ENCODE measurements around the gene S100A7A. TPM values are rescaled to one million over a fixed set of nuclear protein-coding genes. Genes with fewer than 3 reads are reported as not detected.

Gene S100A7A
- total RNA-seq, 1 experiment from 2014 or later = not detected

- Histone ChIP-seq H3K9me3 (replicated peaks) (no peaks in the 10 kb centered on the region), H3K27me3 (replicated peaks) (no peaks in the 10 kb centered on the region), H3K27ac (no peak overlapping the region), H3K4me3 (no peak overlapping the region), H3K36me3 (no peaks in the 10 kb centered on the region), H3K4me1 (replicated peaks) (no peaks in the 10 kb centered on the region)
- DNase-seq (ENCODE audit: low read depth in 1 of 2, low spot score in 2 of 2) = no peak
Observed at GRCh38 chr1:153470707-153471106, 54.4 kb downstream of the S100A7A start.

Other genes with a start within 250 kb of the S100A7A start
- not detected in 2 replicates for gene LELP1, start 213.1 kb upstream of the S100A7A start, total RNA-seq (2014; rRNA removed; shearing (Covaris generic))
- gene PRR9, start 198.9 kb upstream of the S100A7A start, total RNA-seq (2014; rRNA removed; shearing (Covaris generic)) = not detected in 2 replicates
- not detected in 2 replicates for gene LORICRIN, start 156.8 kb upstream of the S100A7A start, total RNA-seq (2014; rRNA removed; shearing (Covaris generic))
- gene PGLYRP3, start 103.6 kb upstream of the S100A7A start, total RNA-seq (2014; rRNA removed; shearing (Covaris generic)) = not detected in 2 replicates
- gene PGLYRP4, start 67.7 kb upstream of the S100A7A start, total RNA-seq (2014; rRNA removed; shearing (Covaris generic)) = not detected in 2 replicates
- not detected in 2 replicates for gene S100A9, start 58.7 kb upstream of the S100A7A start, total RNA-seq (2014; rRNA removed; shearing (Covaris generic))
- gene S100A12, start 40.9 kb upstream of the S100A7A start, total RNA-seq (2014; rRNA removed; shearing (Covaris generic)) = not detected in 2 replicates
- gene S100A8, start 25.4 kb upstream of the S100A7A start, total RNA-seq (2014; rRNA removed; shearing (Covaris generic)) = not detected in 2 replicates
- gene S100A7, start 44.1 kb downstream of the S100A7A start, total RNA-seq (2014; rRNA removed; shearing (Covaris generic)) = not detected in 2 replicates
- 609 and 771 TPM in 2 replicates for gene S100A6, start 119.5 kb downstream of the S100A7A start, total RNA-seq (2014; rRNA removed; shearing (Covaris generic))
- gene S100A5, start 124.4 kb downstream of the S100A7A start, total RNA-seq (2014; rRNA removed; shearing (Covaris generic)) = not detected in 2 replicates
- gene S100A4, start 129.3 kb downstream of the S100A7A start, total RNA-seq (2014; rRNA removed; shearing (Covaris generic)) = 5.0 and 9.5 TPM in 2 replicates
- 0.31 and 2.9 TPM in 2 replicates for gene S100A3, start 132.7 kb downstream of the S100A7A start, total RNA-seq (2014; rRNA removed; shearing (Covaris generic))
- gene S100A2, start 149.3 kb downstream of the S100A7A start, total RNA-seq (2014; rRNA removed; shearing (Covaris generic)) = 5.3 and 15.8 TPM in 2 replicates
- gene S100A16, start 196.6 kb downstream of the S100A7A start, total RNA-seq (2014; rRNA removed; shearing (Covaris generic)) = 38.8 and 39.8 TPM in 2 replicates
- not detected in 2 replicates for gene S100A14, start 199.8 kb downstream of the S100A7A start, total RNA-seq (2014; rRNA removed; shearing (Covaris generic))
- gene S100A13, start 211.0 kb downstream of the S100A7A start, total RNA-seq (2014; rRNA removed; shearing (Covaris generic)) = 74.0 and 135 TPM in 2 replicates
- gene S100A1, start 211.9 kb downstream of the S100A7A start, total RNA-seq (2014; rRNA removed; shearing (Covaris generic)) = 0.32 TPM in 1 of 2 replicates, not detected in the other
- gene CHTOP, start 217.5 kb downstream of the S100A7A start, total RNA-seq (2014; rRNA removed; shearing (Covaris generic)) = 31.0 and 50.8 TPM in 2 replicates
- 48.0 and 59.3 TPM in 2 replicates for gene SNAPIN, start 242.2 kb downstream of the S100A7A start, total RNA-seq (2014; rRNA removed; shearing (Covaris generic))

Data from SJSA1 (cell line).